HCT116 (cell line): Measurements from ENCODE around the gene TNS3. TPM values are rescaled to one million over a fixed set of nuclear protein-coding genes. Genes with fewer than 3 reads are reported as not detected.

Experiments
- ATAC-seq: fragments of 200-7000 bp; cut with Tn5 transposase; 2 replicates; pipeline ENCODE4 v1.9.1; 2020; ENCODE audit warnings: mild to moderate bottlenecking, moderate library complexity
- BruUV-seq: library from RNA; stranded (reverse); fragments of 400-500 nt; replicated peaks from 2 replicates; lab custom pipeline; 2021; lab: Mats Ljungman, UMichigan
- CTCF ChIA-PET: fragments of 300-600 bp; sonication (Branson Sonifier 250); formaldehyde crosslinking; loops from one replicate; lab custom pipeline; 2021; ENCODE audit warnings: antibody characterized with exemption; lab: Charles Lee
- POLR2A ChIA-PET: fragments of 300-600, 350-600 bp; sonication (Branson Sonifier 250); formaldehyde crosslinking; loops from one replicate; lab custom pipeline; 2021; ENCODE audit warnings: antibody characterized with exemption; lab: Charles Lee
- RAD21 ChIA-PET, 2 experiments: fragments of 300-600 bp; sonication (Branson Sonifier 250); formaldehyde crosslinking; loops; one replicate each; lab custom pipeline; 2023; ENCODE audit warnings: low total read pairs in 2 of 2; ENCODE audit not compliant: uncharacterized antibody in 2 of 2, unreplicated experiment in 2 of 2, low non-redundant PET in 1 of 2; lab: Charles Lee
- DNase-seq: peaks from one replicate; pipeline ENCODE4 v3.0.0-alpha.2; 2010; ENCODE audit warnings: low read depth, low spot score
- H2AFZ ChIP-seq: fragments of 200-600 bp; shearing (Covaris generic), sonication (generic); 2 replicates; pipeline ENCODE4 v1.6.1; 2017; ENCODE audit warnings: low read depth, mixed run types, mixed read lengths, antibody characterized with exemption, low read length; ENCODE audit not compliant: poor library complexity, severe bottlenecking
- H3K27ac ChIP-seq: 2 replicates; pipeline ENCODE4 v1.5.1; 2012; ENCODE audit warnings: low read depth, low read length
- H3K27me3 ChIP-seq: fragments of 200-600 bp; sonication (generic); 2 replicates; pipeline ENCODE4 v1.6.1; 2016; ENCODE audit warnings: mixed run types, low read length, mixed read lengths; ENCODE audit not compliant: insufficient read depth
- H3K36me3 ChIP-seq, 2 experiments: fragments of 200-500 bp in 1 of 2; fragments of 200-600 bp in 1 of 2; sonication (Bioruptor generic) in 1 of 2; sonication (generic) in 1 of 2; 2 replicates each; pipeline versions ENCODE4 v1.5.1 to v1.6.1; 2014 to 2016; ENCODE audit warnings: low read length in 2 of 2, inconsistent platforms in 1 of 2, mixed read lengths in 1 of 2, mixed run types in 1 of 2; ENCODE audit not compliant: insufficient read depth in 2 of 2, control insufficient read depth in 1 of 2
- H3K4me1 ChIP-seq, 2 experiments: fragments of 200-600 bp in 1 of 2; sonication (generic) in 1 of 2; 2 replicates each; pipeline versions ENCODE4 v1.5.1 to v1.6.1; 2012 to 2017; ENCODE audit warnings: low read length in 2 of 2, inconsistent platforms in 1 of 2, mild to moderate bottlenecking in 1 of 2, mixed read lengths in 1 of 2, mixed run types in 1 of 2, moderate library complexity in 1 of 2; ENCODE audit not compliant: insufficient read depth in 2 of 2, control insufficient read depth in 1 of 2
- H3K4me2 ChIP-seq: fragments of 200-600 bp; sonication (generic); 2 replicates; pipeline ENCODE4 v1.6.1; 2017; ENCODE audit warnings: mixed run types, low read length, mixed read lengths
- H3K4me3 ChIP-seq, 2 experiments: fragments of 200-600 bp in 1 of 2; sonication (generic) in 1 of 2; replicated peaks in 1 of 2; 2 replicates each; pipeline ENCODE4 v1.5.1; 2011 to 2016; ENCODE audit warnings: low read length in 2 of 2, control low read depth in 1 of 2, low read depth in 1 of 2, mild to moderate bottlenecking in 1 of 2, mixed read lengths in 1 of 2, mixed run types in 1 of 2
- H3K79me2 ChIP-seq: fragments of 200-600 bp; sonication (generic); 2 replicates; pipeline ENCODE4 v1.6.1; 2017; ENCODE audit warnings: mild to moderate bottlenecking, mixed run types, low read length, moderate library complexity, mixed read lengths; ENCODE audit not compliant: insufficient read depth
- H3K9ac ChIP-seq: fragments of 200-600 bp; sonication (generic); 2 replicates; pipeline ENCODE4 v1.6.1; 2016; ENCODE audit warnings: low read length, mixed read lengths
- H3K9me2 ChIP-seq: fragments of 200-600 bp; sonication (generic), shearing (Covaris generic); 2 replicates; pipeline ENCODE4 v1.6.1; 2017; ENCODE audit warnings: mixed run types, mild to moderate bottlenecking, moderate library complexity; ENCODE audit not compliant: insufficient read depth
- H3K9me3 ChIP-seq, 2 experiments: fragments of 200-500 bp in 1 of 2; fragments of 200-600 bp in 1 of 2; sonication (Bioruptor generic) in 1 of 2; sonication (generic) in 1 of 2; 2 replicates each; pipeline ENCODE4 v1.6.1; 2014 to 2017; ENCODE audit warnings: low read length in 2 of 2, mixed read lengths in 2 of 2, inconsistent platforms in 1 of 2, low read depth in 1 of 2, mild to moderate bottlenecking in 1 of 2, mixed run types in 1 of 2, moderate library complexity in 1 of 2; ENCODE audit not compliant: control insufficient read depth in 1 of 2, insufficient read depth in 1 of 2
- H4K20me1 ChIP-seq: fragments of 200-600 bp; sonication (generic), shearing (Covaris generic); 2 replicates; pipeline ENCODE4 v1.6.1; 2017; ENCODE audit warnings: mixed run types, mild to moderate bottlenecking, moderate library complexity; ENCODE audit not compliant: insufficient read depth
- EGR1 ChIP-seq: IDR thresholded peaks from 2 replicates; pipeline ENCODE4 v1.6.1; 2012; ENCODE audit warnings: low read depth
- EZH2phosphoT487 ChIP-seq: fragments of 200-600 bp; IDR thresholded peaks from 2 replicates; pipeline ENCODE4 v1.6.1; 2018; ENCODE audit warnings: antibody characterized with exemption, borderline replicate concordance
- FOSL1 ChIP-seq: IDR thresholded peaks from 2 replicates; pipeline ENCODE4 v1.6.1; 2012; ENCODE audit warnings: low read depth
- JUND ChIP-seq: IDR thresholded peaks from 2 replicates; pipeline ENCODE4 v1.6.1; 2012
- RAD21 ChIP-seq: IDR thresholded peaks from 2 replicates; pipeline ENCODE4 v1.6.1; 2012; ENCODE audit warnings: low read depth, mild to moderate bottlenecking
- YY1 ChIP-seq: IDR thresholded peaks from 2 replicates; pipeline ENCODE4 v1.6.1; 2011; ENCODE audit warnings: low read length, low read depth, moderate library complexity, mild to moderate bottlenecking; ENCODE audit not compliant: insufficient replicate concordance; ENCODE audit errors: extremely low read depth
- ZNF274 ChIP-seq: fragments of 200-500 bp; sonication (Bioruptor generic); IDR thresholded peaks from 2 replicates; pipeline ENCODE4 v1.6.1; 2014; ENCODE audit warnings: mild to moderate bottlenecking, low read depth, low read length, inconsistent platforms
- intact Hi-C: fragments of 100-400 bp; cut with micrococcal nuclease; formaldehyde crosslinking; loops from 2 replicates; pipeline ENCODE4 v1.10.0; 2022
- total RNA-seq: library from RNA; stranded (reverse); gene quantifications from one replicate; pipeline ENCODE4 v1.2.1, GENCODE V29; 2021; ENCODE audit not compliant: unreplicated experiment

The TNS3 gene
- total RNA-seq, 1 experiment from 2014 or later: 9.1 TPM

- BruUV-seq: no TSS peak
- Histone ChIP-seq H2AFZ (no peak overlapping the region), H3K9me2 (no peaks in the 10 kb centered on the region), H3K4me3 (no peak overlapping the region), H3K79me2 (no peaks in the 10 kb centered on the region), H3K36me3 (no peaks in the 10 kb centered on the region), H3K9ac (no peak overlapping the region), H3K9me3 (no peaks in the 10 kb centered on the region), H3K4me1 (peaks cover 20 to 26% of the 10 kb centered on the region in 2 experiments), H3K27me3 (no peaks in the 10 kb centered on the region), H3K4me2 (no peak overlapping the region), H3K27ac (no peak overlapping the region), H4K20me1 (no peaks in the 10 kb centered on the region)
- TF ChIP-seq EGR1: no peak
- no peak for TF ChIP-seq FOSL1
- TF ChIP-seq JUND: no peak
- no peak for TF ChIP-seq EZH2phosphoT487
- TF ChIP-seq RAD21: no peak
- DNase-seq (no peak), ATAC-seq (no peak)
- ChIA-PET POLR2A (no interaction called here), CTCF (no interaction called here), RAD21 (no interaction called here)
- intact Hi-C loops: no loop called here
These were observed 207.9 kb downstream of the TNS3 start for GRCh38 chr7:47373871-47374451.

- Histone ChIP-seq H3K4me1 (peaks cover 8 to 9% of the 10 kb centered on the region in 2 experiments), H3K79me2 (no peaks in the 10 kb centered on the region), H4K20me1 (no peaks in the 10 kb centered on the region), H2AFZ (no peak overlapping the region), H3K9ac (no peak overlapping the region), H3K27me3 (no peaks in the 10 kb centered on the region), H3K9me2 (no peaks in the 10 kb centered on the region), H3K9me3 (no peaks in the 10 kb centered on the region), H3K36me3 (no peaks in the 10 kb centered on the region), H3K4me2 (0 out of 2 replicates have a peak overlapping the region, but pooled peaks have one; percentile 4), H3K27ac (no peak overlapping the region), H3K4me3 (no peak overlapping the region)
- POLR2A ChIA-PET: no interaction called here
- intact Hi-C loops: no loop called here
- ATAC-seq: no peak
- CTCF ChIA-PET: no interaction called here
- TF ChIP-seq YY1: no peak
- no peak for TF ChIP-seq FOSL1
- TF ChIP-seq EGR1: no peak
- TF ChIP-seq ZNF274: no peak
- no TSS peak for BruUV-seq
- no peak for DNase-seq
- RAD21 ChIA-PET: no interaction called here
These were observed 210.1 kb downstream of the TNS3 start for GRCh38 chr7:47371733-47372368.
